ENCODE measurements around the gene SH2D3C. TPM values are rescaled to one million over a fixed set of nuclear protein-coding genes. Genes with fewer than 3 reads are reported as not detected.
"Not testable (repeated sequence)": the region's sequence is repeated elsewhere in the genome, so short reads cannot be mapped to it uniquely, and the experiment has no call there.

Gene SH2D3C
- total RNA-seq, 1 donor from 2014 or later, result 16.0 TPM

DNA sequence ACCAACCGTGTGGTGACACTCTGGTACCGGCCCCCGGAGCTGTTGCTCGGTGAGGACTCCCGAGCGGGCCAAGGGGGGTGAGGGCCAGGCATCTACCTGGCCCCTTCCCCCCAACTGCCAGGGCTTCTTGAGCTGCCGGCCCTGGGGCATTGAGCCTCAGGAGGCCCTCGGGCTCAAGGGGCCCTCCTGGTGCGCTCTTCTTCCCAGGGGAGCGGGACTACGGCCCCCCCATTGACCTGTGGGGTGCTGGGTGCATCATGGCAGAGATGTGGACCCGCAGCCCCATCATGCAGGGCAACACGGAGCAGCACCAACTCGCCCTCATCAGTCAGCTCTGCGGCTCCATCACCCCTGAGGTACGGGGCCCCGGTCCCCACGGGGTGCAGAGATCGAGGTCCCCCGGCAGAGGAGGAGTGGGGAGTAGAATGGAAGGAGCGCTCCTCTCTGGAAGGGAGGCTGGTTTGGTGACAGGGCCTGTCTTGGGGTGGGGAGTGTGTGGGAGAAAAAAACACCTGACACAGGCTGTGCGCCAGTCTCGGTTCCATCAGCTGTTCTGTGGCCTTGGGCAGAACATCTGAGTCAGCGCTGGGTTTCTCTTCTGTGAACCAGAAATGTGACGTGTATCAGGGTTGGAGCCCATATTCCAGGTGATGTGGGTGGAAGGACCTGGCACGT lies 10.0 kb upstream of the SH2D3C start:
- DNase-seq (ENCODE audit: low spot score), result no peak
- intact Hi-C loops (cut with DNase I), result loop anchor here (5.0 kb wide), 1 partner anchor 129 kb away; the partner anchor contains the start of gene ST6GALNAC4

DNA sequence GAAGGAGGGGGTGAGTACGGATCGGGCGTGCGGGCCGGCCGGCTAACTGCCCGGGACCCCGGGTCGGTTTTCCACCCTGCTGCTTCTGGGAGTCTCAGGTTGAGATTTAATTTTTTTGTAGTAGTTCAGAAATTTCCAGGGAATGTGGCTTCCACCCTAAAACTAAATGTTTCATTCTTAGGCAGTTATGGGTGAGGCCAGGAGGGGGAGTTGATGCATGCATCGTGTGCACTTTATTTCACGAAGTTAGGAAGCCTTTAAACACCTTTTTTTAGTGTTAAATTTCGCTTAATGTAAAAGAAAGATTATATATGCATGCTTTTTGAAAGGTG lies 8.3 kb upstream of the SH2D3C start:
- intact Hi-C loops (cut with DNase I), result loop anchor here (2.0 to 5.0 kb wide), 3 partner anchors 16 to 131 kb away; partner anchors contain the start of genes FPGS and ST6GALNAC4
- DNase-seq (ENCODE audit: low spot score), result no peak

DNA sequence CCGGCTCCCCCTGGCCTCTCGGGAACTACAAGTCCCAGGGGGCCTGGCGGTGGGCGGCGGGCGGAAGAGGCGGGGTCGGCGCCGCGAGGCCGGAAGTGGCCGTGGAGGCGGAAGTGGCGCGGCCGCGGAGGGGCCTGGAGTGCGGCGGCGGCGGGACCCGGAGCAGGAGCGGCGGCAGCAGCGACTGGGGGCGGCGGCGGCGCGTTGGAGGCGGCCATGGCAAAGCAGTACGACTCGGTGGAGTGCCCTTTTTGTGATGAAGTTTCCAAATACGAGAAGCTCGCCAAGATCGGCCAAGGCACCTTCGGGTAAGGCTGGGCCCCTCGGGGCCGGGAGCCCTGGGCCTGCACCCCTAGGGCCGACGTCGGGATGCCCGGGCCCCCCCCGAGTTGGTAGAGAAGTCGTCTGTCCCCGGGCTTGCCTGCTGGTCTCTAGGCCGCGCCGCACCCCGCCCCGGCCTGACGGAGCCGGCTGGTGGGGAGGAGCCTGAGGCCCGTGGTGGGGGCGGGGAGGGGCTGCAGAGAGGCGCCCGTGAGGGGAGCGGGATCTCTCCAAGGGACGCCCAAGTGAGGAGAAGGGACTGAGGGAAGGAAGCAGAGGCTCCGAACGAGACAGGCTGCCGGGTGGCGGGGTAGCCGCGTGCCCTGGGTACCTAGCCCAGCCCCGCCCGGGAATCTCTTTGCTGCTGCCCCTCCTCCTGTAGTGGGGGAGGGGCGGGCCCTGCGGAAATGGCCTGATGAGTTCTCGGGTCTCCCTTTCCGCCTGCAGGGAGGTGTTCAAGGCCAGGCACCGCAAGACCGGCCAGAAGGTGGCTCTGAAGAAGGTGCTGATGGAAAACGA lies 7.7 kb upstream of the SH2D3C start, which contains the start of gene CDK9:
Gene CDK9, plus strand, starts transcription at position 102 of the 840 bp plus-strand sequence. Its CDS starts 115 bp downstream, at position 217.
- DNase-seq (ENCODE audit: low spot score), result peak; percentile 94
- intact Hi-C loops (cut with DNase I), result loop anchor here (1.0 to 5.0 kb wide), 4 partner anchors 17 to 131 kb away; partner anchors contain the start of genes FPGS, ST6GALNAC4 and TOR2A

DNA sequence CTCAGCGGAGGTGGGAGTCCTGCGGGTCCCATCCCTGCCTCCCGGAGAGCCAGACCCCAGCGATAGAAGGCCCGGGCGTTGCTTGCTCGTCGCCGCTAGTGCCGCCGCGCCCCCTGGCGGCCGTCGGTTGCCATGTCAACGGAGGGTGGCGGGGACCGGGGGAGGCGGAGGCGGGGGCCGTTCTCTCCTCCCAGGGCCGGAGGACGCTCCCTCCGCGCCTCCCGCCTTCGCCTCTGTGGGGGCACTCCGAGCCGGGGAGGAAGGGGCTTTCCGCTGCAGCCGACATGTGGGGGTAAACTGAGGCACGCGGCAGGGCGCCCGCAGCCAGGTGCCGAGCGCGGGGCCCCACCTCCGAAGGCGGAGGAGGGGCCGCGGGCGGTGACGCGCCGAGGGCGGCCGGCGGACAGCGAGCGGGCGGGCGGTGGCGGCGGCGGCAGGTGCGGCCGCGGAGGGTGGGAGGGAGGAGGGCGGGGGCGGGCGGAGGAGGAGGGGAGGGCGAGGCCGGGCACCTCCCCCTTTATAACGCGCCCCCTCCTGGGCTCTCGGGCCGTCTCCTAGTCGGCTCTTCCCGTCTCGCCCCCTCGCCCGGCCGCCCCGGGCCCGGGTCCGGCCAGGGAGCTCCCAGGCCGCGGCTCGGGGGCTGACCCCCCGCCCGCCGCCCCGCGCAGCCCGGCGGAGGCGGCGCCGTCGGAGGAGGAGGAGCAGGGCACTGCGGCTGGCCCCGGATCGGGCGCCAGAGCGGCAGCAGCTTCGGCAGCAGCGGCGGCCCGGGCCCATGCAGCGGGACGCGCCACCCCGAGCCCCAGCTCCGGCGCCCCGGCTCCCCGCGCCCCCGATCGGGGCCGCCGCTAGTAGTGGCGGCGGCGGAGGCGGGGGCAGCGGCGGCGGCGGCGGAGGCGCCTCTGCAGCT lies 6.8 kb upstream of the SH2D3C start:
- intact Hi-C loops (cut with DNase I), result loop anchor here (1.0 to 5.0 kb wide), 2 partner anchors 50 to 132 kb away; partner anchors contain the start of genes ST6GALNAC4 and TOR2A
- peak; percentile 94 for DNase-seq (ENCODE audit: low spot score)

DNA sequence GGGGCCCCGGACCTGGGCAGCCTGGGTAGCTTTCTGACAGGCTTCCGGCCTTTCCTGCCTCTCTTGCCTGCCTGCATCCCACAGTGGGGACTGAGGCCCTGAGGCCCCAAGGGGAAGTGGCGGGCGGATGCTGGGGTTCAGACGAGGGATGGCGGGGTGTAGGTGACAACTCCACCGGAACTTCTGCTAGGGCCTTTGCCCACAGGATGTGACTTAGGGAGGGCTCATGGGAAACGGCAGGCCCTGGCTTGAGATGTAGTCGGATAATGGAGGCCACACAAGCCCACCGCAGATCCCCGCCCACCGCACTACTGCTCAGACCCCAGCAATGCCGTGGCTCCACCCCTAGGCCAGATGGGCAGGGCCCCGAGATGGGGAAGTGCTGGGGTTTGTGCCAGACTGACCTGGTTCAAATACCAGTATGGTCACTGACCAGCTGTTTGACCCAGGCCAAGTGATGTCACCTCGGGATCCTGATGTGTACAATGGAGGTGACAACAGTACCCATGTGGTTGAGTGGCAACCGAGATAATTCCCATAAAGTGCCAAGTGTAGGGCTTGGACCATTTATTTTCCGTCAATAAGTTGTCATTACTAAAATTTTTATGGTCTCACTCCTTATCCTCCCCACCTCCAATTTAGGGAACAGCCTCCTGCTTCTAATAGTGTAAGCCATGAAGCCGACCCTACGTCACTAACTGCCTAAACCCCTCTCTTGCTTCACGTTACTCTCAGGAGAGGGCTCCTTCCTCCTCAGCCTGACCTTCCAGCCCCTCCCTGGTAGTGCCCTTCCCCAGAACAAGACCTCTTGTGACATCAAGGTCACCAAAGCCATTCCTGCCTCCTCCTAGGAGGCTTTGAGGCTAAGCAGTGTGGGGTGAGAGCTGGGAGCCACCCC lies 4.9 kb upstream of the SH2D3C start:
- intact Hi-C loops (cut with DNase I), result loop anchor here (1.0 kb wide), 1 partner anchor 193 kb away; no protein-coding TSS in a partner anchor

DNA sequence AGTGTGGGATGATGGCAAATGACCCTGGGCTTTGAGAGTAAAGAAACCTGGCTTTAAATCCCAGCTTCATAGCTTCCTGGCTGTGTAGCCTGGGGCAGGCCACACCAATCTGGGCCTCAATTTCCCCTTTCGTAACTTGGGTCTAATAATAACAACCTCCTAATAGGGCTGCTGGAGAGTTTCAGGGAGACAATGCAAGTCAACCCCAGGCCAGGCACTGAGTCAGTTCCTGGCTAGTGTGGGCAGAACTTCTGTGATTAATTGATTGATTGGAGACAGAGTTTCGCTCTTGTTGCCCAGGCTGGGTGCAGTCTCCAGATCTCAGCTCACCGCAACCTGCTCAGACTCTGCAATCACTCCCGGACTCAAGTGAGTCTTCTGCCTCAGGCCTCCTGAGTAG lies 3.3 kb upstream of the SH2D3C start:
- no peak for DNase-seq (ENCODE audit: low spot score)
- intact Hi-C loops (cut with DNase I), result no loop called here

More for the DNA sequence above, 4.9 kb upstream of the SH2D3C start:
- DNase-seq (ENCODE audit: low spot score), result peak; percentile 89

DNA sequence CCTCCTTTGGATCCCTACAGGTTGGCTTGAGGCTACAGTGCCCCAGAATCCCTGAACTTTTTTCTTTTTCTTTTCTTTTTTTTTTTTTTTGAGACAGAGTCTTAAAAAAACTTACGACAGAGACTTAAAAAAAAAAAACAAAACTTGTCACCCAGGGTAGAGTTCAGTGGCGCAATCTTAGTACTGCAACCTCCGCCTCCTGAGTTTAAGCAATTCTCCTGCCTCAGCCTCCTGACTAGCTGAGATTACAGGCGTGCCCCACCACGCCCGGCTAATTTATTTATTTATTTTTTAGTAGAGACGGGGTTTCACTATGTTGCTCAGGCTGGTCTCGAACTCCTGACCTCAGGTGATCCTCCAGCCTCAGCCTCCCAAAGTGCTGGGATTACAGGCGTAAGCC lies 2.4 kb upstream of the SH2D3C start:
- DNase-seq (ENCODE audit: low spot score); intact Hi-C loops (cut with DNase I): not testable (repeated sequence)

DNA sequence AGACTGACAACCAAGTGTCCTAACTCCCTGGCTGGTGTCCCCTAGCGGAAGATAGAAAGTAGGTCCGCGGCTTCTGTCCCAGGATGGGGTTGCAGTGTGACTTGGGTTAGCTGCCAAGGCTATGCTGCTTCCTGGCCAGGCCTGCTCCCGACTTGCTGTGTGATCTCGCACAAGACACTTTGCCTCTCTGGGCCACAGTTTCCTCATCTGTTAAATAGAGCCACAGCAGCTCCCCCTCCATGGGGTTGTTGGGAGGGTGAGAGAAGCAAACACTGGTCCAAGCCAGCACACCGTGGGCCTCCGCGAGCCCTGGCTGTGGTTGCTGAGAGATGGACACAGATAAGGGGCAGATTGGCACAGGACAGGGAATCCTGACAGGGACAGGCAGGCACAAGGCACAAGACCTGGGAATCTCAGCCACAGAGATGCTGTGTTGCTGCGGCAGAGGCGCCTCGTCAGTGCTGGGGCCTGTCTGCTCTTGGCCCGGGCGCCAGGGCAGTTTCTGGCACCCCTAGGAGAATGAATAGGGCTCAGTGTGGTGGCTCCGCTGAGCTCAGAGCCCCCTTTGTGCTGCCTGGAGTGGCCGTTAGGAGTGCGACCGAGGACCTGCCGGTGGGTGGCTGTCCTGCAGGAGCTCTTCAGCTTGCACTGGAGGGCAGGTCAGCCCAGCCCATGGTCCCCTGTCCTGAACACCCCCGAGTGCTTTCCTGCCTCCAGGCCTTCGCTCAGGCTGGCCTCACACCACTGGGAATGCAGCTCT lies 1.8 kb upstream of the SH2D3C start:
- intact Hi-C loops (cut with DNase I), result no loop called here
- DNase-seq (ENCODE audit: low spot score), result no peak

DNA sequence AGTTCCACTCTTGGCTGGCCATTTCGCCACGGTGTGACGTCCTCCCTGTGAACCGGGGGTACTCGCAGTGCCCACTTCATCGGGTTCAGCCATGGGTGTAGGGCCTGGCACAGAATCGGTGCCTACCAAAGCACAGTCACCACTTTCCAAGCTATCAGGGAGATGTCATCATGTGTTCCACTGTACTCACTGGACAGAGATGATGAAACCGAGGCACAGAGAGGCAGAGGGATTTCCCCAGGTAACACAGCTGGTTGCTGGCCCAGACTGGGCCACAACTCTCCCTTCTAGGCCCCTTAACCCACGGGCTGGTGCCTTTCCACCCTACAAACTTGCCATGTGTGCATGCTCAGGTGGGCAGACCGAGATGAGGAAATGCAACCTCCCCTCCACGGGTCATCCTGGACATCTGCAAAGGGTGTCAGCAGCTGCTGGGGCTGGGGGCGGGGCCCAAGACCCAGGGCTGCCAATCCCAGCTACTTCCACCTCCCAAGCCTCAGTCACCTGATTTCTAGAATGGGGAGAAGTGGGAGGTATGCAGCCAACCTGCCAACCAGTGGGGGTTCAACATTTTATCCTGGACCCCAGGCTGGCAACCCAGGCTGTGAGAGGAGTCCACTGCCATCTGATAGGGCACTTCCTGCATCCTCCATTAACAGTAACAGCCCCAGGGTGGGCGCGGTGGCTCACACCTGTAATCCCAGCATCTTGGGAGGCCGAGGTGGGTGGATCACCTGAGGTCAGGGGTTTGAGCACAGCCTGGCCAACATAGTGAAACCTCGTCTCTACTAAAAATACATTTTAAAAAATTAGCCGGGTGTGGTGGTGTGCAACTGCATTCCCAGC lies 893 bp upstream of the SH2D3C start:
- DNase-seq (ENCODE audit: low spot score), result no peak

DNA sequence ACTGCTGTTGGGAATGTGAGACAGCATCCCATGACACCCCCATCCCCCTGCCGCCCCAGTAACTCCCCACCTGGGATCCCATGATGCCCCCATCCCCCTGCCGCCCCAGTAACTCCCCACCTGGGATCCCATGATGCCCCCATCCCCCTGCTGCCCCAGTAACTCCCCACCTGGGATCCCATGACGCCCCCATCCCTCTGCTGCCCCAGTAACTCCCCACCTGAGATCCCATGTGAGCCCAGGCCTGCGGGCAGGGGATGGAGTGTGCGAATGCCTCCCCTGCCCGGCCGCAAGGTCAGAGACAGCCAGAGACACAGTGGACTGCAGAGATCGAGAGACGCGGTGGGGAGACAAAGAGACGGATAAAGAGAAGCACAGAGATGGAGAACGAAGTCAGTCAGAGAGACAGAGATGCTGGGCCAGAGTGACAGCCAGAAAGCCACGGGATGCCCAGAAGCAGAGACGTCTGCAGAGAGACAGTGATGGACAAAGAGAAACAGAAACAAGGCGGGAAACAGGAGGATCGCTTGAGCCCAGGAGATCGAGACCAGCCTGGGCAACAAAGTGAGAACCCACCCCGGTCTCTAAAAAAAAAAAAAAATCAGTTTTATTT lies 992 bp downstream of the SH2D3C start:
- intact Hi-C loops (cut with DNase I), result no loop called here
- no peak for DNase-seq (ENCODE audit: low spot score)

More for the DNA sequence above, 893 bp upstream of the SH2D3C start:
- intact Hi-C loops (cut with DNase I), result no loop called here

DNA sequence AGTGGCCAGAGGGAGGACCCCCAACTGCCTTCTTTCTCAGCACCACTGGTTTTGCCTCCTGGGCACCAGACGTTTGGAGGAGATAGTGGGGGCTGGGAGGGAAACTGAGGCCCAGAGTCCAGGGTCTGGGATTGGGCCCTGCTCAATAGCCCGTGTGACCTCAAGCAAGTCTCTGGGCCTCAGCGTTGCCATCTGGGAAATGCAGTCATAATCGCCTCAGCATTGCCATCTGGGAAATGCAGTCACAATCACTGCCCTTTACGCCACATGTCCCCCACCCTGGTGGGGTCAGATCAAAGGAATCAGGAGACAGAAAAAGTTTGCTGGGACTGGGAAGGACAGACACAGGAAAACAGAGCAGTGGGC lies 1.6 kb downstream of the SH2D3C start:
- DNase-seq (ENCODE audit: low spot score), result no peak
- intact Hi-C loops (cut with DNase I), result no loop called here

DNA sequence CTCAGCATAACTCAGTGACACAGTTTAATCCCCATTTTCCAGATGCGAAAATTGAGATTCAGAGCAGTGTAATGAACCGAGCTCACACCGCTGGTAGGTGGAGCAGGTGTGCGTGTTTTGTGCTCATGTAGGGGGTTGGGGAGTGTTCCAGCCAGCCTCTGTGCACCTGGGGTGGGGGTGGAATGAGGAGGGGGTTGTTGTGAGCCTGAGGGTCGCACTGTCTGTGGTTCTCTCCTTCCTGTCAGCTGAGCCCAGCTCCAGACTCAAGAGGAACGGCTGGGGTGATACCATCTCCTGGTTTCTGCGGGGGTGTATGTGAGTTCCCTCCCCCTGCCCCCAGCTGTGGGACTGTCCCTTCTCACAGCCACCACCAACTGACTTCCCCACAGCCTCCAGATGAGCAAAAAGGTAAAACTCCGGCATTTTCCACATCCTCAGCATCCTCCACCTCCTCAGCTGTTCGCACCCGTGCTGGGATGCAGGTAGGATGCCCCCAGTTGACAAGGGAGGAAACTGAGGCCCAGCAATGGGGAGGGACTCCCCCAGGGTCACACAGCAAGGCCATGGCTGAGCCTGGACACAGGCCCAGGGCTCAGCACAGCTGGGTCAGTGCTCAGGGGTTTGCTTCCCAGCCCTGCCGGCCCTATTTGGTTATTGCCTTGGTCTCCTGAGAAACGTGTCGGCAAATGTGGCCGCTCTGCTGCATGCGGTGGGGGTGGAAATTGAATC lies 2.1 kb downstream of the SH2D3C start:
- peak; percentile 81 for DNase-seq (ENCODE audit: low spot score)
- intact Hi-C loops (cut with DNase I), result no loop called here

DNA sequence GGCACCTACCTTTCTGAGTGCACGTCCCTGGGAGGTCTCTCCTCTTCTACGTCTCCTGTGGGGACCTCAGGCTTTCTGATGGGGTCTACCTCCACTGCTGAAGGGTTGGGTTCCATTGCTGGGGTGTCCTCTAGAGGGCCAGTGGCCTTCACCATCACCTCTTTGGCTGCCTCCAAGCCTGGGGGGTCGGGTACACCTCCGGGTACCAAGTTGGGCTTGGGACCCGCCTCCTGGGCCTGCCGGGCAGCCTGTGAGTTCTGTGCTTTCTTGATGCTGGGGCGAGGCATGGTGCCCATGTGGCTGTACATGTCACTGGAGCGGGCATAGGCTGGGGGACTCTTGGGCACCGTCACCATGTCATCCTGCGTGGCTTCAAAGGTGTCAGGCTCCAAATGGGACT lies 4.5 kb downstream of the SH2D3C start:
- intact Hi-C loops (cut with DNase I), result no loop called here
- DNase-seq (ENCODE audit: low spot score), result no peak

DNA sequence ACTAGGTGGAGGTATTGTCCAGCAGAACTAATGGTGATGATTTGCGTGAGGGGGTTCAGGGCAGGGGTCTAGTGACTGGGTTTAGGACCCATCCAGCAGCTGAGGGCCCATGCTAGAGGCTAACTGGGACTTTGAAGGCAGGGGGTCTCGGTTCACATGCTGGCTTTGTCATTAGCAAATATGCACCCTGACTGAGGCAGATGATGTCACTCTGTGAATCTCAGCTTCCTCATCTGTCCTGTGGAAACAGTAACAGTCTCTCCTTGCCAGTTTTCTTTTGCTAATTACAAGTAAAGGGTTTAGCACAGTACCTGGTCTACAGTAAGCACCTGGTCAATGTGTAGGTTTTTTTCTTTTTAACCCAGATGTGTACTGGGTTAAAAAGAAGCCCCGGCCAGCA lies 5.2 kb downstream of the SH2D3C start:
- intact Hi-C loops (cut with DNase I), result no loop called here
- no peak for DNase-seq (ENCODE audit: low spot score)

DNA sequence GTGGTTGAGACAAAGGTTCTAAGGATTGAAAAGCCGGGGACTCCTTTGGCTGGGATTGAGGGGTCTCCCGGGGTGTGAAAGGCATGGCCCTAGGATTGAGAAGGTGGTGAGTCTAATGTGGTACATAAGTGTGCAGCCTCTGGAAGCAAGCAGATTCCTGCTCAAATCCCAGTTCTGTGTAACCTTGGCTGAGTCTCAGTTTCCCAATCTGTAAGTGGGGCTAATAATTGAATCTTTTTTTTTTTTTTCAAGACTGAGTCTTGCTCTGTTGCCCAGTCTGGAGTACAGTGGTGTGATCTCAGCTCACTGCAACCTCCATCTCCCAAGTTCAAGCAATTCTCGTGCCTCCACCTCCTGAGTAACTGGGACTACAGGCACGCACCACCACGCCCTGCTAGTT lies 5.9 kb downstream of the SH2D3C start:
- no peak for DNase-seq (ENCODE audit: low spot score)
- intact Hi-C loops (cut with DNase I), result no loop called here

DNA sequence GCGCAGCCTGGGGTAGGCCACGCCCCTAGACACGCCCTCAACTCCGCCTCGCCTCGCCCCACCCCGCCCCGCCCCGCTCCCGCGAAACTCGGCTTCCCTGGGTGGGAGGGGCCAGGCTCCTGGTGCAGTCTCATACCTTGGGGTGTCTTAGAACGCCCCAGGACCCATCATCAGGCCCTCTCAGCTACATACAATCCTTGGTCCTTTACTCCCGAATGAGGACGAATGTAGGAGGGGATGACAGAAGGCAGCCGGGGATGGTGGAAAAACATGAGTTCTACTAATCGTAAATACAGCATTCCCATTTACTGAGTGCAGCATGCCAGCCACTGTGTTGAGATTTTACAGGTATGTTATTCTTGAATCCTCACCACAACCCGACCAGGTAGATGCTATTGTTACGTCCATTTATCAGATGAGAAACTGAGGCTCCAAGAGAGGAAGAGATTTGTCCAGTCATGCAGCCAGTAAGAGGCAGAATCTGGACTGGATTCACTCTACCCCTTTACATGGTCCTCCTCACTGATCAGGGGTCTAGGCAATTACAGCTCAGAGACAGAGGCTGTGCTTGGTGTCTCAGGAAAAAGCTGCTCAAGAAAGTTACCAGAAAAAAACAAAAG lies 6.8 kb downstream of the SH2D3C start:
- intact Hi-C loops (cut with DNase I), result no loop called here
- no peak for DNase-seq (ENCODE audit: low spot score)
